Measurements from ENCODE around the gene MRPS11. TPM values are rescaled to one million over a fixed set of nuclear protein-coding genes. Genes with fewer than 3 reads are reported as not detected.

The MRPS11 gene
- total and polyA plus RNA-seq, 2 of the 4 experiments (the other 2 are of a cell fraction) = 66.1 to 87.8 TPM

DNA sequence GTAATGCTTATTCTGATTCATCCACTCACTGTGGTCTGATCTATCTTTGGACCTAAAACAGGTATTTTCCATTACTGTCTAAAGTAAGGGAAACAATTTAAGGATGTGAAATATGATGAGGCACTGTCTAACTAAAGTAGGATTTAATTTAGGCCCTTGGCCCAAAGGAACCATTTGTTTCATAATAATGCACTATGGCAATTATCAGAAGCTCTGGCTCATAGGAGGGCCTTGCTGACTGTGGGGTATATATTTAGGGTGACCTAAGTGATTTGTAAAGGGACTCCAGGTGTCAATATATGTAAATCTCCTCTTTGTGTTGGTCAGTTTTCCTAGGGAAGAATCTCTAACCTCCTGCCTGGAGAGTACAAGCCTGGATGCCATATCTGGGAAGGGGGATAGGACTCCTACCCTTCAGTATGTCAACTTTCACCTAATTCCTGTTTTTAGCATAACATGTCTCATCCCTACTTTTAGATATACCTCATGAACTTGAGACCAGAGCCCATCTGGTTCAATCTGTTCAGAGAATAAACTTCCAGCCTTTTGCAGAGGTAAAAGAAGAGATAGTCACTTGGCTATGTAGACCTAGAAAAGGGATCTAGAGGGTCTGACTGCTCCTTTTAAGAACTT lies 58.9 kb downstream of the MRPS11 start:
- H2BK20ac ChIP-seq (ENCODE audit: low read depth, low read length) = no peak overlapping the region
- no TSS peak for BruUV-seq (replicated peaks)
- no peak overlapping the region for H3K9ac ChIP-seq (ENCODE audit: low read depth, low read length)
- no peak overlapping the region for H3K14ac ChIP-seq (replicated peaks; ENCODE audit: low read depth, low read length)
- H2BK120ac ChIP-seq (ENCODE audit: low read depth, low read length) = no peak overlapping the region
- H3K27ac ChIP-seq (ENCODE audit: insufficient read depth, low read length) = no peak overlapping the region
- ChIA-PET CTCF (no interaction called here), POLR2A (ENCODE audit: unreplicated experiment) (no interaction called here)
- H3K23ac ChIP-seq (ENCODE audit: low read depth, low read length) = no peak overlapping the region
- no peaks in the 10 kb centered on the region for H3K27me3 ChIP-seq (ENCODE audit: control insufficient read depth, insufficient read depth, low read length)
- ATAC-seq (ENCODE audit: low read depth) = no peak
- no peak overlapping the region for H3K4me3 ChIP-seq (ENCODE audit: insufficient read depth, low read depth, low read length)
- H2AK5ac ChIP-seq (ENCODE audit: low read depth, low read length) = no peak overlapping the region
- H3K36me3 ChIP-seq (ENCODE audit: control insufficient read depth, insufficient read depth, low read length) = peaks cover 19% of the 10 kb centered on the region
- no peak overlapping the region for H4K91ac ChIP-seq (ENCODE audit: insufficient read depth, low read depth, low read length)
- H3K4me2 ChIP-seq (ENCODE audit: low read depth, low read length) = no peak overlapping the region
- no peaks in the 10 kb centered on the region for H4K20me1 ChIP-seq (ENCODE audit: insufficient read depth, low read length)
- no peak overlapping the region for H3K18ac ChIP-seq (ENCODE audit: low read depth, low read length)
- H3K4ac ChIP-seq (ENCODE audit: low read depth, low read length) = no peak overlapping the region
- in situ Hi-C loops (cut with MboI; ENCODE audit: low sequenced_read_pairs) (no loop called here), intact Hi-C loops (cut with micrococcal nuclease) (no loop called here), dilution Hi-C loops (cut with HindIII; ENCODE audit: low sequenced_read_pairs, unreplicated experiment) (no loop called here)
- H4K8ac ChIP-seq (ENCODE audit: low read depth in 2 of 2, low read length in 2 of 2) = no peak overlapping the region
- no peak for TF ChIP-seq POLR2A (IDR thresholded peaks at IDR 0.05; ENCODE audit: low read depth, low read length)
- no peak for TF ChIP-seq MXI1 (IDR thresholded peaks at IDR 0.05; ENCODE audit: borderline replicate concordance, low read depth, low read length)
- no peak for TF ChIP-seq RFX5 (IDR thresholded peaks at IDR 0.05; ENCODE audit: low read depth, low read length)
- TF ChIP-seq BHLHE40 (IDR thresholded peaks at IDR 0.05; ENCODE audit: low read depth, low read length) = no peak
- TF ChIP-seq, protein P1, sequence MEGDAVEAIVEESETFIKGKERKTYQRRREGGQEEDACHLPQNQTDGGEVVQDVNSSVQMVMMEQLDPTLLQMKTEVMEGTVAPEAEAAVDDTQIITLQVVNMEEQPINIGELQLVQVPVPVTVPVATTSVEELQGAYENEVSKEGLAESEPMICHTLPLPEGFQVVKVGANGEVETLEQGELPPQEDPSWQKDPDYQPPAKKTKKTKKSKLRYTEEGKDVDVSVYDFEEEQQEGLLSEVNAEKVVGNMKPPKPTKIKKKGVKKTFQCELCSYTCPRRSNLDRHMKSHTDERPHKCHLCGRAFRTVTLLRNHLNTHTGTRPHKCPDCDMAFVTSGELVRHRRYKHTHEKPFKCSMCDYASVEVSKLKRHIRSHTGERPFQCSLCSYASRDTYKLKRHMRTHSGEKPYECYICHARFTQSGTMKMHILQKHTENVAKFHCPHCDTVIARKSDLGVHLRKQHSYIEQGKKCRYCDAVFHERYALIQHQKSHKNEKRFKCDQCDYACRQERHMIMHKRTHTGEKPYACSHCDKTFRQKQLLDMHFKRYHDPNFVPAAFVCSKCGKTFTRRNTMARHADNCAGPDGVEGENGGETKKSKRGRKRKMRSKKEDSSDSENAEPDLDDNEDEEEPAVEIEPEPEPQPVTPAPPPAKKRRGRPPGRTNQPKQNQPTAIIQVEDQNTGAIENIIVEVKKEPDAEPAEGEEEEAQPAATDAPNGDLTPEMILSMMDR (conservative IDR thresholded peaks at IDR 0.05; ENCODE audit: low read depth, low read length) = no peak
- no peaks in the 10 kb centered on the region for H3K9me1 ChIP-seq (ENCODE audit: insufficient read depth, low read length)
- no peaks in the 10 kb centered on the region for H3K9me3 ChIP-seq (ENCODE audit: control insufficient read depth, insufficient read depth, low read length)
- H2BK15ac ChIP-seq (ENCODE audit: low read depth, low read length) = no peak overlapping the region
- no peak overlapping the region for H4K5ac ChIP-seq (ENCODE audit: low read depth, low read length)
- H2AFZ ChIP-seq (replicated peaks; ENCODE audit: low read length, poor library complexity) = no peak overlapping the region
- no peaks in the 10 kb centered on the region for H3K4me1 ChIP-seq (ENCODE audit: control insufficient read depth, insufficient read depth, low read length)
- peaks cover 1 to 3% of the 10 kb centered on the region in 2 experiments; a peak in 1 of 4 replicates for H3K79me1 ChIP-seq (ENCODE audit: low read depth in 1 of 2, low read length in 2 of 2)
- no peak overlapping the region for H2AK9ac ChIP-seq (replicated peaks; ENCODE audit: low read depth, low read length, poor library complexity)
- H3K56ac ChIP-seq (ENCODE audit: extremely low read depth, insufficient read depth, low read length) = no peak overlapping the region
- no peak overlapping the region for H2BK5ac ChIP-seq (ENCODE audit: low read depth, low read length, poor library complexity, severe bottlenecking)
- DNase-seq = no peak

Data from IMR-90 (cell line).